GM18526 (cell line): Measurements from ENCODE around the gene ATP2C2.

Experiments used
- POLR2A ChIP-seq: IDR thresholded peaks from 3 replicates; pipeline ENCODE4 v1.6.1; 2011; ENCODE audit not compliant: insufficient read length; ENCODE audit errors: extremely low read depth

The ATP2C2 gene

DNA sequence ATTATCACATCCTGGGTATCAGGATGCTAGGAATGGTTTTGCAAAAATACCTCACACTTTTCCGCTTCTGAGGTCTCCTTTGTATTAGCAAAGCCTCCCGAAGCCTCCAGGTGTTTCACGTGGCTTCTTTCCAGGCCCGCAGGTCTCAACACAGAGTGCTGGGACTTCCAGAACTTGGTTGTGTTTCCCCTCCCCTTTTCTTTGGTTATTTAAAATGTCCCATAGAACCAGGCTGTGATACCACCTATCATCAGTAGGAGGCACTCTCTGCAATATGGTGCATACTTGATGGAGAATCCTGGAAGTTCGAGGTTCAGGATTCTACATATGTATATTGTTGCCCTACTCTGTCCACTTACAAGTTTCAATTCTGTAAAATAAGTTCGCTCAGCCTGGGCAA is 28.8 kb downstream of the ATP2C2 start:
- no peak for TF ChIP-seq POLR2A

DNA sequence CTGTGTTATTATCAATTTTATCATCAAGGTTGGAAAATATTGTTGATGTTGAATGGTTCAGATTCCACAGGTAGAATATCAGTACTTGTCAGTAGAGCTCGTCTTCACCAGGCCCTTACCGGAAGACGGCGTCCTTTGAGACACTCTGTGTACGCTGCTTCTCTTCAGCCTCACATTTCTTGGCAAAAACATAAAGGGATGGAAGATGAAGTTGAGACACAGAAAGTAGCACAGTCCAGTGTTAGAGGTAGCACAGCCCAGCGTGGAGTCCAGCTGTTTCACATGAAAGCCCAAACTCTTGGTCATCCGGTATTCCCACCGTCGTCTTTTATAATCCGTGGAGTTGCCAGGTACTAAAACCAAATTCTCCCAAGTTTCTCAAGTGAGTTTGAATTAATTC is 30.4 kb downstream of the ATP2C2 start:
- no peak for TF ChIP-seq POLR2A

DNA sequence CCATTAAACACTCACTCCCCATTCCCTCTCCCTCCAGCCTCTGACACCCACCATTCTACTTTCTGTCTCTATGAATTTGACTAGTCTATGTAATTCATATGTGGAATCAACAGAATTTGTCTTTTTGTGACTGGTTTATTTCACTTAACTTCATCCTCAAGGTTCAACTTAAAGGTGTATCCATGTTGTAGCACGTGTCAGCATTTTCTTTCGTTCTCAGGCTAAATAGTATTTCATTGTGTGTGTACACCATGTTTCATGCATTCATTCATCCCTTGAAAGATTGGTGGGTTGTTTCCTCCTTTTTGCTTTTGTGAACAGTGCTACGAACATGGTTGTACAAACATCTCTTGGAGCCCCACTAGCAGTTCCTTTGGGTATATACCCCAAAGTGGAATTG is 36.0 kb downstream of the ATP2C2 start:
- TF ChIP-seq POLR2A, result no peak

DNA sequence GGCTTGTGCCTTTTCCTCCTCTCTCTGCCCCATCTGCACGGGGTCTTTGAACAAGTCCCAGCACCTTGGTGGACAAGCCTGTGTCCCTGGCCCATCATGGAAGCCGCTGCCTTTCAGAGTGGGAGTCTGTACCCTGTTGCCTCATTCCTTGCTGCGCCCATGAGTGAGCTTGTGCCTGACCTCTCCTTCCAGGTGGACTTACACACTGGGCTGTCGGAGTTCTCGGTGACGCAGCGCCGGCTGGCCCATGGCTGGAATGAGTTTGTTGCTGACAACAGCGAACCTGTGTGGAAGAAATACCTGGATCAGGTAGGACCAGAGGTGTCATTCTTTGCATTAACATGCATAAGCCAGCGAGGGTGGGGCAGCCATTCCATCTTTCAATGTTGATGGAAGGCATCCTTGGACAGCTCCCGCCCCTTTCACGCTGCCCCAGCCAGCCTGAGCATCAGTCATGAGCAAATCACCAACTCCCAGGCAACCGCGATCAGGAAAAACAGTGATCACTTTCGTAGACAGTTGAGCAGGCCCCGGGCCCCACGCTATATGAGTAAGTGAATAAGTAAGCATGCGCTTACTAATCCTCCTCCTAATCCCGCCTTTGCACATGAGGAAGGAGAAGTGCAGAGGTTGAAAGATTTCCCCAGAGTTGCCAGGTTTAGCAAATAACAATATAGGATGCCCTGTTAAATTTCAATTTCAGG is 36.8 kb downstream of the ATP2C2 start:
- TF ChIP-seq POLR2A, result no peak

DNA sequence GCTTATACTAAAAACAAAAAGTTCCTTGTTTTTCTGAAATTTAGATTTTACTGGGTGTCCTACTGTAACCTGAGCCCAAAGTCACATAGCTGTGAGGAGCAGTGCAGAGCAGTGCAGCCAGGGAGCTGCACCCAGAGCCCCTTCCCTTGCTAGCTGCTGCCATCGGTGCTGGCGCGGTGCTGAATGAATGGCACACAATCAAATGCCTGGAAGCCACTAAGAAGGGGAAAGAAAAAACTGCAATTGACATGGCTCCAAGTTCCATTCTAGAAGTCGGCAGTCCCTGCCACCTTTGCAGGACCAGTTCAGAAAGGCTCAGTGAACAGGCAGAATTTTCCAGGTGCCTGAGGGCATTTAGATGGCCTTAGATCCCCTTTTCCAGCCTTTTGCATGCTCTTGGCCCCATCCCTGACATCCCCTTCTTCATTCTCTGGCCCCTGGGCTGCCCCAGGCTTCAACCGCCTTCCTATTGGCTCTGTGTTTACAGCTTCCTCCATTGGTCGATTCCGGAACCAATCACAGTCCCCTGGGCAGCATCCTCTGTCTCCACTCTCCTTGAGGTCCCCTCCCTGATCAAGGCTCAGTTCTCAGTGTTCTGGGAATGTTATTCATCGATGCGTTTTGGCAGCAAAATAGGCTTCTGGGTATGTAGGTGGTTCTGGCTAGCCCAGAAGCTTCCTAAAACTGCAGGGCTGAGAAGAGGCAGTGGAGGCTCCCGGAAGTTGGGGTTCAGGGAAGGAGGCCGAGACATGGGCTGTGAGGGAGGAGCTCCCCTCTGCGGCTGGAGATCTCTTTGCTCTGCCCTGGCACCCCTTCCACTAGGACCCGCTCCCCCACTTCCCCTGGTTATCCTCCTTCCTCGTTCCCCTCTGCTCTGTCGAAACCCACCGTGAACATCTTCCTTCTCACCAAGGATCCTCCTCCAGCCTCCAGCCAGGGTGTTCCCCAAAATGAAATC is 37.9 kb downstream of the ATP2C2 start:
- no peak for TF ChIP-seq POLR2A

DNA sequence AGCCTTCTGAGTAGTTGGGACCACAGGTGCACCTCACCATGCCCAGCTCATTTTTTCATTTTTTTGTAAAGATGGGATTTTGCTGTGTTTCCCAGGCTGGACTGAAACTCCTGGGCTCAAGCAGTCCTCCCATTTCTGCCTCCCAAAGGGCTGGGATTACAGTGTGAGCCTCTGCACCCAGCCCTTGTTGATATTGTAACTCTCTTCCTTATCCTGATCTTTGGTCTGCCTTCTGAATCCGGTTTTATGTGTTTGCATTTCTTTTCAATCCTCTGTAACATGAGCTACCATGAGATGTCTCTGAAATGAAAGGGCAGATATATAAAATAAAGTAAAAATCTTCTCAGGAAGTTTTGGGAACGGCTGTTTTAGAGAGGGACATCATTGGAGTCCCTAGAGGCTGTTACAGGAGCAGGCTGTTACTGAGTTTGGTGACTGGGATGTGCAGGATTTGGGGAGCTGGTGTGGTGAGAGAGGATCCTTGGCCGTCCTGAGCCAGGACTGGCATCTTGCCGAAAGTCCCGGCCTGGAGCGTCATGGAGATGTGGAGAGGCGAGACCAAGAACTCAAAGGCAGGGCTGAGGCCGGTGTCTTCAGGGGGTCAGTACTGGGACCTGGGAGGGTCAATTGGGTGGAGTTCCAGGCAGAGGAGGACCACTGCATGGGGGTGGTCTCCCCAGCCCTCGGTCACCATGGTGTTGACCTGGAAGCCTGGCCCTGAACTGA is 39.4 kb downstream of the ATP2C2 start:
- TF ChIP-seq POLR2A, result no peak

DNA sequence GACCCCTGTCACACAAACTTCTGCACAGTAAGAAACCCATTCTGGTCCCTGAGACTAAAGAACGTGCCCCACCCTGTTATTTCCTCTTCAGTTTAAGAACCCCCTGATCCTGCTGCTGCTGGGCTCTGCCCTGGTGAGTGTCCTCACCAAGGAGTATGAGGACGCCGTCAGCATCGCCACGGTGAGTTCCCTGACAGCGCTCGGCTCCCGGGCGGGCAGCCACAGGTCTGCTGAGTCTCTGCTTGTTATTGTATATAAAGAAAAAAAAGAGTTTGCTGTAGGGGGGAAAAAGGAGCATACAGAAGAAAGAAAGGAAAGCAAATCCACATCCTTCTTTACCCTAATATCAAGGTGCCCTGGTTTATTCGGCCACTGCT is 40.0 kb downstream of the ATP2C2 start:
- TF ChIP-seq POLR2A, result no peak

DNA sequence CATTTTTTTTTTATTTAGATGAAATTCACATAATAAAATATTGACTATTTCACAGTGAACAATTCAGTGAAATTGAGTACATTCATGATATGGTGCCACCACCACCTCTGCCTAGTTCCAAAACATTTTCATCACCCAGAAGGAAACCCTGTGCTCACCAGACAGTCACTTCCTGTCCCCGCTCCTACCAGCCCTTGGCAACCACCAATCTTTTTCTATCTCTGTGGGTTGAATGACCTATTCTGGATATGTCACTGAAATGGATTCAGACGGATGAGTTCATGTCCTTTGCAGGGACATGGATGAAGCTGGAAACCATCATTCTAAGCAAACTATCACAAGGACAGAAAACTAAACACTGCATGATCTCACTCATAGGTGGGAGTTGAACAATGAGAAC is 40.5 kb downstream of the ATP2C2 start:
- TF ChIP-seq POLR2A, result no peak

DNA sequence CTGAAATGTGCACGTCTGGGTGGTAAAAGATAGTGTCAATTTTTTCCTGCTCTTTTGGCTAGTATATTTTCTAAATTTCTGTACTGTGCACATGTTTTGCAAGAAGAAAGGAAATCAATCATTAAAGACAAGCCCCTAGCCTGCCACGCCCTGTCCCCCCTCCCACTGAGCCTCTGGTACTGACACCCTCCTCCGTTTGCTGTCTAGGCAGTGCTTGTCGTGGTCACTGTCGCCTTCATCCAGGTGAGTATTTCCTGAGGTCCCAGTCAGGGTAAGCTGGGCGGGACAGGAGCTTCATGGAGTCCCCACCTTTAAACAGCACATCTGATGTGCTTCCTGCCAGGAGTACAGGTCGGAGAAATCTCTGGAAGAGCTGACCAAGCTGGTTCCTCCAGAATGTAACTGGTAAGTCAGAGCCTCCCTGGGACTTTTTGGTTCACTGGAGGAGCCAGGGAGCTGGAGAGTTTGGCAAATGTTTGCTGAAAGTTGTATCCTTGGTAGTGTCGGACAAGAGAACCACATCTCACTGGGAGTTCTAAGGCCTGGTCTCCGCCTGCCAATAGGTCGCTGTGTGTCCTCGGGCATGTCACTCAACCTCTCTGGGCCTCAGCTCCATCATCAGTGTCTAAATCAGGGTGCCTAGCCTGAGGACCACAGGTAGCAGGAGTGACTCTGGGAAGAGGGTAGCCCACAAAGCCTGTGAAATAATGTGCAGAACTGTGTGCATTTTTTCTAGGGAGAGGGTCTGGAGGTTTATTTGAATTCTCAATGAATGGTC is 42.2 kb downstream of the ATP2C2 start:
- TF ChIP-seq POLR2A, result no peak

DNA sequence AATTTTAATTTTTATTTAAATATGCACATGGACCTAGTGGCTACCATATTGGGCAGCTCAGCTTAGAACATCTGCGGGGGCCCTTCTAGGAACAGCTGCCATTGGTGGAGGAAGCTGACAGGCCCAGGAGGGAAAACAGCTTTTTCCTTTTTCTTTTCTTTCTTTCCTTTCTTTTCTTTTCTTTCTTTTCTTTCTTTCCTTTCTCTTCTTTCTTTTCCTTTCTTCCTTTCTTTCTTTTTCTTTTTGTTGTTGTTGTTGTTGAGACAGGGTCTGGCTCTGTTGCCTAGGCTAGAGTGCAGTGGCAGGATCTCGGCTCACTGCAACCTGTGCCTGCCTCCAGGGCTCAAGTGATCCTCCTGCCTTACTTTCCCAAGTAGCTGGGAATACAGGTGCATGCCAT is 43.4 kb downstream of the ATP2C2 start:
- TF ChIP-seq POLR2A, result no peak

DNA sequence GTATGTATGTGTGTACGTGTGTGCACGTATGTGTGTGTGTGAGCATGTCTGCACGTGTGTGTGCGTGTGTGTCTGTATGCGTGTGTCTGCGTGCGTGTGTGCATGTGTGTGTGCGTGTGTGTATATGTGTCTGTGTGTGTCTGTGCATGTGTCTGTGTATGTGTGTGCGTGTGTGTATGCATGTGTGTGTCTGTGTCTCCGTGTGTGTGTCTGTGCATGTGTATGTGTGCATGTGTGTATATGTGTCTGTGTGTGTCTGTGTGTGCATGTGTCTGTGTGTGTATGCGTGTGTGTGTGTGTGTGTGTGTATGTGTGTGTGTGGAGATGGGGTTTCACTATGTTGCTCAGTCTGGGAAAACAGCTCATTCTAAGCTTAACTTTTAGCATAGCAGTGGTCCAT is 43.9 kb downstream of the ATP2C2 start:
- TF ChIP-seq POLR2A, result no peak

DNA sequence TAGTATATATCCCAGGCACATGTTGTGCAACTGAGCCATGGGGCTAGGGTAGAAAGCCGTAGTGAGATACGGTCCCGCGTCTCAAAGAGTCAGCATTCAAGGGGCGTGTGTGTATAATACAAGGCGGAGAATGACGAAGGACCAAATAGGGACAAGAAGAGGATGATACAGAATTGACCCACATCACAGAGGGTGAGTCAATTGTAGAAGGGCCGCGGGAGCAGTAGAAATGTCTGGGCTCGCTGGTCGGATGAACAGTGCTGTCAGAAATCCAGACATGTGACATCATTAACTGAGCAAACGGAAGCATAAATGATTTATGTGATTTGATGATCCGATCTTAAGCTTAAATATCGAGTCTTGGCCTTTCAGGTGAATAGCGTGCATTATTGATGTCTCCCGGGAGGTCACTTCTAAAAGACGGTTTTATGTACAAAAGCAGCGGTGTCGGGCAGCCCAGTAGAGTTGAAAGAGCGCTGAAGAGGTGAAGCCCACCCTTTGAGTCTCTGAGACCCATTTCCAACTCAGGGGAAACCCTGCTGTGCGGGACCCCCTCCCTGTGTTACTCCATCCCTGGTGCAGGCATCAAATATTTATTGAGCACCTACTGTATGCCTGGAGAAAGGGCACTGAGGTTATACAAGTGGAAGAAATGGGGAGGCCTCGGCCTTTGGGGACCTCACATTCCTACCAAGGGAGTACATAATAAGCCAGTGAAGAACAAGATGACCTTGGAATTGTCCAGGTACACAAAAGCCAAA is 45.1 kb downstream of the ATP2C2 start:
- TF ChIP-seq POLR2A, result no peak

DNA sequence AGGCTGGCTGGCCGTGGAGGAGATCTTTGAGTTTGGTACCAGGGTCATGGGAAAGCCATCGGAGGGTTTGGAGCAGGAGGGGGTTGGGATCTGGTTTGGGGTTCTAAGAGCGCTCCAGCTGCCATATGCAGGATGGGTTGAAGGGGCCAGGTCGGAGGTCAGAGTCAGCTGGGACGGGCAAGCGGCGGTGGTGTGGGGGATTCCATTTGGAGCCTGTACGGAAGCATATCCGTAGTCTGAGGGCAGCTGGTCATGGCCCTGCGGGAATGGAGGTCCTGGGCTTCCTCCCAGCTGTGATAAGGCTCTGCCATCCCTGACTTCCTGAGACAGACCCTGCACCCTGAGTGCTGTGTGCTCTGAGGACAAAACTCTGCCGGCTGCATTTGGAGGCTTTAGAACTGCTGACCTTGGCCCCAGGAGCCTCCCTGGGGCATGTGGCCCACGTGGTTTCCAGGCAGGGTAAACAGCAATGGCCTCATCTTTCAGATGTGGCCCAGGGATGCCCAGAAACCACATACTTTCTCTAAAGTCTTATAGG is 46.5 kb downstream of the ATP2C2 start:
- TF ChIP-seq POLR2A, result no peak

DNA sequence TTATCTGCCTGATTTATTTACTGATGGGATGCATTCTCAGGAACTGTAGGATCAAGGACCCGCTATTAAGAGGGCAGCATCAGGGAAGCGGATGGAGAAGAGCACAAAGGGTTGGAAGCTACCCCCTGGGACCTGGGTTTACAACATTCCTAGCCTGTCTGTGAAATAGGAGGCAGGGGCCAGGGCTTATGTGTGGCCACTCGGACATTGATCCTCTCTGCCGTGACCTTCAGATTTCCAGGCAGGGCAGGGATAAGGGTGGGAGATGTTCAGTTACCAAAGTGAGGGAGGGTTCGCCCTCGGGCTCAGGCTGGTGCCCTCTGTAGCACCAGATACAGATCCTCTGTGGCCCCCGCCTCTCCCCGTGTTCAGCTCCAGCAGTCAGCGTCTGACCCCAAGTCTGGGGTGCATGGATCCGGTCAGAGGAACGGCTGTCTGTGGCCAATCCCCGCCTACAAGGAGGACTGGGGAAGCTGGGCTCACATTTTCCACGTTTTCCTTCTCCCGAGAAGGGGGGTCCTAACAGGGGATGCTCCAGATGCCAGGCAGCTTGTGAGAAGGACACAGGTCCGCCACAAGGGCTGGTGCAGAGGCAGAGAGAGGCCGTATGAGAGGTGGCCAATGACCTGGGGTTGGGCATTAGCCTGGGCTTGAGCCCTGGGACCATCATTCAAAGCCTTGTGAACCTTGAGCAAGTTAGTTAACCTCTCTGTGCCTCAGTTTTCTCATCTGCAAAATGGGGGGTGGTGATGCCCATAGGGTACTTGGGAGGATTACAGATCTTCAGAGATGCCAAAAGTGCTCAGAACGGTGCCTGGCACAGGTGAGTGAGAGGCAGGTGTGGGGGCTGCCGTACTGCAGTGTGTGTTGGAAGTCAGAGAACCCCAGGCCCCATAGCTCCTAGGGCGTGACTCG is 48.3 kb downstream of the ATP2C2 start:
- TF ChIP-seq POLR2A, result no peak
